SK-N-MC (cell line): ENCODE data around the gene NFATC3.

Source experiments
- EZH2 ChIP-seq: fragments of 200-600 bp; sonication (generic); IDR thresholded peaks from one replicate; pipeline ENCODE4 v1.6.1; 2017; ENCODE audit warnings: antibody characterized with exemption
- POLR2AphosphoS5 ChIP-seq: IDR thresholded peaks from 2 replicates; pipeline ENCODE4 v1.6.1; 2012; ENCODE audit warnings: mild to moderate bottlenecking, low read depth, low read length, borderline replicate concordance

GRCh38 chr16:68190736-68191510 is 105.8 kb downstream of the NFATC3 start:
- no peak for TF ChIP-seq POLR2AphosphoS5
- no peak for TF ChIP-seq EZH2
